ENCODE measurements around the gene RCAN1. TPM values are rescaled to one million over a fixed set of nuclear protein-coding genes. Genes with fewer than 3 reads are reported as not detected.

RCAN1 gene
- total RNA-seq, 1 donor from 2014 or later = 13.0 TPM

DNA sequence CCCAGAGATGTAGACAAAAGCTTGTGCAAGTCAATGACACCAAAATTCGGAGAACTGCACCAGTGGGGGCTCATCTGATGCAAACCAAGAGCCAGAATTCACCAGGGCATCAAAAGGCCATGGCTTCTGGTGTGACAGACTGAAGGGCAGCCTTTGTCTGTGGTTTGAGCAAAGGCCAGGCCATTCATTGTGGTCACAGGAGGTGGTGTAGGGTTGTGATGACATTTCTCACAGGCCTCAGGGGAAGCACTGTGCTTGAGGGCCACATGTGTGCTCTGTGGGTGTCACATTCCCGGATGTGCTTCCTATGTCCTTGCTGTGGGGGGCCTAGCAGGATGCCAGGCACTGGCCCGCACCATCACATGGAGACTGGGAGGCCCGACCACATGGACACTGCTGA, 80.4 kb downstream of the RCAN1 start:
- H3K27ac Mint-ChIP-seq (ENCODE audit: unreplicated experiment) = no peak overlapping the region
- TF ChIP-seq, protein P1, sequence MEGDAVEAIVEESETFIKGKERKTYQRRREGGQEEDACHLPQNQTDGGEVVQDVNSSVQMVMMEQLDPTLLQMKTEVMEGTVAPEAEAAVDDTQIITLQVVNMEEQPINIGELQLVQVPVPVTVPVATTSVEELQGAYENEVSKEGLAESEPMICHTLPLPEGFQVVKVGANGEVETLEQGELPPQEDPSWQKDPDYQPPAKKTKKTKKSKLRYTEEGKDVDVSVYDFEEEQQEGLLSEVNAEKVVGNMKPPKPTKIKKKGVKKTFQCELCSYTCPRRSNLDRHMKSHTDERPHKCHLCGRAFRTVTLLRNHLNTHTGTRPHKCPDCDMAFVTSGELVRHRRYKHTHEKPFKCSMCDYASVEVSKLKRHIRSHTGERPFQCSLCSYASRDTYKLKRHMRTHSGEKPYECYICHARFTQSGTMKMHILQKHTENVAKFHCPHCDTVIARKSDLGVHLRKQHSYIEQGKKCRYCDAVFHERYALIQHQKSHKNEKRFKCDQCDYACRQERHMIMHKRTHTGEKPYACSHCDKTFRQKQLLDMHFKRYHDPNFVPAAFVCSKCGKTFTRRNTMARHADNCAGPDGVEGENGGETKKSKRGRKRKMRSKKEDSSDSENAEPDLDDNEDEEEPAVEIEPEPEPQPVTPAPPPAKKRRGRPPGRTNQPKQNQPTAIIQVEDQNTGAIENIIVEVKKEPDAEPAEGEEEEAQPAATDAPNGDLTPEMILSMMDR (conservative IDR thresholded peaks at IDR 0.05) = no peak
- no peak for DNase-seq (ENCODE audit: low read depth, low spot score)
- H3K4me1 Mint-ChIP-seq = peaks cover 37% of the 10 kb centered on the region
- H3K36me3 Mint-ChIP-seq (ENCODE audit: low read depth) = peaks cover 2% of the 10 kb centered on the region
- peaks cover 2% of the 10 kb centered on the region for H3K27me3 Mint-ChIP-seq (ENCODE audit: low read depth)
- H3K9me3 Mint-ChIP-seq = no peaks in the 10 kb centered on the region
- no peak overlapping the region for H3K4me3 Mint-ChIP-seq

DNA sequence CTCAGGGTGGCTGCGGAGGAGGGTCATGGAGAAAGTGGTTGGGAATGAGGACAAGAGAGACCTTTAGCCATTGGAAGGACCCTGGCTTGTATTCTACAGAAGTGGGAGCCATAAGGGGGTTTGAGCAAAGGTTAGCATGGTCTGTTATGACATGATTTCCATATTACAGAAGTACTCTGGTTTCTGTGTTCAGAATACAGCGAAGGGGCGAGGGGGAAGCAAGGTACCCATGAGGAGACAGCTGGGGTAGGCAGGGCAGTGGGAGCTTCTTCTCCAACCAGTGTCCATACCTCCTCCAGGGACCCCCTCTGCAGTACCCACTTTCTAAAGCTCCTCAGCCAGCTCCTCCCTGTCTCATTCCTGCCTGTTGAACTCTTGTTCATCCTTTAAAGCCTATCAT, 81.0 kb downstream of the RCAN1 start:
- DNase-seq (ENCODE audit: low read depth, low spot score) = no peak
- Mint-ChIP-seq H3K27ac (ENCODE audit: unreplicated experiment) (no peak overlapping the region), H3K27me3 (ENCODE audit: low read depth) (peaks cover 2% of the 10 kb centered on the region), H3K4me1 (peaks cover 37% of the 10 kb centered on the region), H3K4me3 (no peak overlapping the region), H3K9me3 (no peaks in the 10 kb centered on the region), H3K36me3 (ENCODE audit: low read depth) (peaks cover 2% of the 10 kb centered on the region)
- TF ChIP-seq, protein P1 (conservative IDR thresholded peaks at IDR 0.05) = no peak

DNA sequence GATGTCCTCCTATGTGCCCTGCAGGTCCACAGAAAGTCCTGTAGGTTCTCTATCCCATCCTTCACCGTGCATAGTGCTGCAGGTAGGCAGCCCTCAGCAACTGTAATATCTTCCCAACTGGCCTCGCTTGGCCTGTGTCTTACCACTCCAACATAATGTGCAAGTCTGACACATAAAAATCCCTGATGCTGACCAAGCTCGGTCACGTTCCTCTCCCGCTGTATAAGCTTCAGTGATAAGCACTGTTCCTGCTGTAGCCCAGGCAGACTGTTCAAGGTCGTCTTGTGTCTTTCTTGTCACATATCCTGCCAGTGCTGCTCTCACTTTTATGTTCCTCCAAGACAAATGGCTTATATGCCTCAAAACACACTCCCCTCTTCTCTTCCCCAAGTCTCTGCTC, 83.5 kb downstream of the RCAN1 start:
- TF ChIP-seq, protein P1 (conservative IDR thresholded peaks at IDR 0.05) = no peak
- no peak for DNase-seq (ENCODE audit: low read depth, low spot score)
- no peak overlapping the region for H3K4me3 Mint-ChIP-seq
- no peaks in the 10 kb centered on the region for H3K9me3 Mint-ChIP-seq
- peaks cover 2% of the 10 kb centered on the region for H3K27me3 Mint-ChIP-seq (ENCODE audit: low read depth)
- peaks cover 2% of the 10 kb centered on the region for H3K36me3 Mint-ChIP-seq (ENCODE audit: low read depth)
- H3K4me1 Mint-ChIP-seq = peaks cover 43% of the 10 kb centered on the region
- no peak overlapping the region for H3K27ac Mint-ChIP-seq (ENCODE audit: unreplicated experiment)

DNA sequence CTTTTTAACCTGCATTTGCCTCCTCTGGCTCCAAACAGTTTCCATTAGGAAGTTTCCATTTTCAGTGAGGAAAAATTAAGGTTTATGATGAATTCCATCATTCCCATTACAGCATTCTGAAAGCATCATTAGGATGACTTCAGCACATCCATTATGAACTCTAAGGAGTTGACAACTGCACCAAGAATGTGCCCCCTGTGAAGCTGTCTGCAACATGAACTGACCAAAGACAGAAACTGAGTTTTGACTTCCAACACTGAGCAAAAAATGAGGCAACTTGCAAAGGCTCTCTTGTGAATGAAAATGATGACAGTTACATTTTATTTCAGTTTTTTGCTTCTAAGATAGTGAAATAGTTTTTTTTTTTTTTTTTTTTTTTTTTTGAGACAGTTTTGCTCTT, 84.7 kb downstream of the RCAN1 start:
- peaks cover 3% of the 10 kb centered on the region for H3K27me3 Mint-ChIP-seq (ENCODE audit: low read depth)
- H3K27ac Mint-ChIP-seq (ENCODE audit: unreplicated experiment) = no peak overlapping the region
- no peak for DNase-seq (ENCODE audit: low read depth, low spot score)
- peaks cover 2% of the 10 kb centered on the region for H3K36me3 Mint-ChIP-seq (ENCODE audit: low read depth)
- peaks cover 46% of the 10 kb centered on the region for H3K4me1 Mint-ChIP-seq
- no peaks in the 10 kb centered on the region for H3K9me3 Mint-ChIP-seq
- TF ChIP-seq, protein P1 (conservative IDR thresholded peaks at IDR 0.05) = no peak
- H3K4me3 Mint-ChIP-seq = no peak overlapping the region

DNA sequence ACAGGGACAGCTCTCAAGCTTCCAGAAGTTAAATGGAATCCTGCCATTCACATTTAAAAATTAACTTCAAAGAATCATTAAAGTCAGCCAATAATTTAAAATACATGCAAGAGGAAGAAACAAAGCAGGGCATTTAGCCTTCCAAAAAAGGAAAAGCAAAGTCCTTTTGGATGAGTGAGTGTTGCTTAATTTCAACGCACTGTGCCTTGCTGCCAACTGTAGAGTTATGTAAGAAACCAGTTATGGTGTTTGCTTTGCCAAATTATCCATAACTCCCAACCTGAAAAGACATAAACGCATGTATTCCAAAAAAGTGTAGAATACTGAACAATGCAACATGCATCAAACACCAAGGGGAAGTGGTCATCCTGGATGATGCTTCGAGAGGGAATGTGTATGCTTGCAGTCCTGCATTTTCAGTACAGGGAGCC, 86.8 kb downstream of the RCAN1 start:
- DNase-seq (ENCODE audit: low read depth, low spot score) = no peak
- Mint-ChIP-seq H3K4me3 (no peak overlapping the region), H3K4me1 (peaks cover 44% of the 10 kb centered on the region), H3K9me3 (no peaks in the 10 kb centered on the region), H3K36me3 (ENCODE audit: low read depth) (no peaks in the 10 kb centered on the region), H3K27ac (ENCODE audit: unreplicated experiment) (no peak overlapping the region), H3K27me3 (ENCODE audit: low read depth) (peaks cover 15% of the 10 kb centered on the region)
- TF ChIP-seq, protein P1 (conservative IDR thresholded peaks at IDR 0.05) = no peak
